HG02678 (cell line): ENCODE measurements around the gene KMT5C.

Experiments
- ATAC-seq: cut with Tn5 transposase; IDR thresholded peaks from one replicate; pipeline ENCODE4 v1.9.1; 2021; ENCODE audit warnings: mild to moderate bottlenecking, moderate library complexity; ENCODE audit not compliant: unreplicated experiment

KMT5C gene

GRCh38 chr19:55384920-55385723 is 45.4 kb downstream of the KMT5C start:
- peak; percentile 50 for ATAC-seq

GRCh38 chr19:55385724-55386492 is 46.2 kb downstream of the KMT5C start, which contains the start of gene RPL28:
Gene RPL28, plus strand, starts transcription at chr19:55385932. Its CDS starts 426 bp downstream, at chr19:55386358.
- peak; percentile 65 for ATAC-seq

- ATAC-seq = no peak
These were observed 46.9 kb downstream of the KMT5C start for GRCh38 chr19:55386493-55386971.

GRCh38 chr19:55387736-55388497 is 48.2 kb downstream of the KMT5C start:
- no peak for ATAC-seq

- no peak for ATAC-seq
These were observed 50.0 kb downstream of the KMT5C start for GRCh38 chr19:55389386-55390317.

GRCh38 chr19:55390461-55390880 is 50.8 kb downstream of the KMT5C start:
- no peak for ATAC-seq

GRCh38 chr19:55391191-55391670 is 51.6 kb downstream of the KMT5C start:
- ATAC-seq = no peak

- no peak for ATAC-seq
These were observed 52.3 kb downstream of the KMT5C start for GRCh38 chr19:55391702-55392615.

- ATAC-seq = no peak
These were observed 53.4 kb downstream of the KMT5C start for GRCh38 chr19:55392820-55393761.
